GM21825 (cell line): ENCODE results near the gene FGD5.

Experiments
- ATAC-seq: cut with Tn5 transposase; IDR thresholded peaks from one replicate; pipeline ENCODE4 v1.9.1; 2021; ENCODE audit warnings: mild to moderate bottlenecking, moderate library complexity; ENCODE audit not compliant: unreplicated experiment

The FGD5 gene

GRCh38 chr3:14874784-14875183, 56.0 kb downstream of the FGD5 start:
- no peak for ATAC-seq

GRCh38 chr3:14875411-14876175, 56.8 kb downstream of the FGD5 start:
- ATAC-seq = no peak

- no peak for ATAC-seq
Observed at GRCh38 chr3:14876921-14877333, 58.2 kb downstream of the FGD5 start.

GRCh38 chr3:14877469-14877868, 58.7 kb downstream of the FGD5 start:
- no peak for ATAC-seq

- ATAC-seq = no peak
Observed at GRCh38 chr3:14879211-14879874, 60.6 kb downstream of the FGD5 start.

- ATAC-seq = no peak
Observed at GRCh38 chr3:14880447-14881106, 61.8 kb downstream of the FGD5 start.

- no peak for ATAC-seq
Observed at GRCh38 chr3:14883226-14883625, 64.5 kb downstream of the FGD5 start.

GRCh38 chr3:14884665-14885064, 65.9 kb downstream of the FGD5 start:
- no peak for ATAC-seq

- ATAC-seq = no peak
Observed at GRCh38 chr3:14885307-14885706, 66.5 kb downstream of the FGD5 start.

GRCh38 chr3:14886101-14886500, 67.3 kb downstream of the FGD5 start:
- no peak for ATAC-seq

- no peak for ATAC-seq
Observed at GRCh38 chr3:14889205-14889604, 70.4 kb downstream of the FGD5 start.

- no peak for ATAC-seq
Observed at GRCh38 chr3:14889943-14890342, 71.2 kb downstream of the FGD5 start.

- no peak for ATAC-seq
Observed at GRCh38 chr3:14890476-14890875, 71.7 kb downstream of the FGD5 start.

GRCh38 chr3:14891135-14892132, 72.7 kb downstream of the FGD5 start:
- ATAC-seq = no peak

- no peak for ATAC-seq
Observed at GRCh38 chr3:14892226-14892625, 73.5 kb downstream of the FGD5 start.

GRCh38 chr3:14894085-14894484, 75.3 kb downstream of the FGD5 start:
- no peak for ATAC-seq

- ATAC-seq = no peak
Observed at GRCh38 chr3:14897266-14897665, 78.5 kb downstream of the FGD5 start.

GRCh38 chr3:14898929-14899328, 80.2 kb downstream of the FGD5 start:
- no peak for ATAC-seq

- no peak for ATAC-seq
Observed at GRCh38 chr3:14899993-14900618, 81.3 kb downstream of the FGD5 start.
